Natural killer cell (primary cell): ENCODE data around the gene CALN1. TPM values are rescaled to one million over a fixed set of nuclear protein-coding genes. Genes with fewer than 3 reads are reported as not detected.

Experiments used
- ATAC-seq, 3 donors: fragments of 150-1000 bp in 2 of 3; fragments of 200-7000 bp in 1 of 3; cut with Tn5 transposase; 1 replicate in 1 of 3; 2 replicates in 2 of 3; pipeline ENCODE4 v1.10.0; 2021; ENCODE audit warnings: mild to moderate bottlenecking in 2 of 3, moderate library complexity in 2 of 3
- DNase-seq, 2 donors: peaks; one replicate each; pipeline versions ENCODE4 v3.0.0 to v3.0.0-alpha.2; 2013 to 2021; ENCODE audit warnings: mixed read lengths in 1 of 2
- H3K27ac ChIP-seq: one replicate; pipeline ENCODE4 v1.5.1; 2013; ENCODE audit warnings: mild to moderate bottlenecking, low read length
- H3K27me3 ChIP-seq: one replicate; pipeline ENCODE4 v1.6.1; 2013; ENCODE audit warnings: low read length; ENCODE audit not compliant: control insufficient read depth, insufficient read depth
- H3K36me3 ChIP-seq: one replicate; pipeline ENCODE4 v1.6.1; 2013; ENCODE audit warnings: low read length; ENCODE audit not compliant: control insufficient read depth, insufficient read depth
- H3K4me1 ChIP-seq: one replicate; pipeline ENCODE4 v1.6.1; 2013; ENCODE audit warnings: low read length; ENCODE audit not compliant: control insufficient read depth, insufficient read depth
- H3K4me3 ChIP-seq: one replicate; pipeline ENCODE4 v1.5.1; 2013; ENCODE audit warnings: low read length
- H3K9me3 ChIP-seq: one replicate; pipeline ENCODE4 v1.6.1; 2013; ENCODE audit warnings: low read length; ENCODE audit not compliant: control insufficient read depth, insufficient read depth
- H3K27ac Mint-ChIP-seq, 2 donors: one replicate each; pipeline ENCODE4 v1.8.0; 2022; ENCODE audit warnings: mild to moderate bottlenecking in 2 of 2, mixed read lengths in 2 of 2, moderate library complexity in 1 of 2
- H3K27me3 Mint-ChIP-seq, 2 donors: one replicate each; pipeline ENCODE4 v1.8.0; 2022; ENCODE audit warnings: low read depth in 2 of 2, mixed read lengths in 2 of 2
- H3K36me3 Mint-ChIP-seq: one replicate; pipeline ENCODE4 v1.8.0; 2022; ENCODE audit warnings: mixed read lengths
- H3K4me1 Mint-ChIP-seq, 2 donors: one replicate each; pipeline ENCODE4 v1.8.0; 2022; ENCODE audit warnings: mixed read lengths in 2 of 2
- H3K4me3 Mint-ChIP-seq: one replicate; pipeline ENCODE4 v1.8.0; 2022; ENCODE audit warnings: mild to moderate bottlenecking, moderate library complexity, mixed read lengths
- H3K9me3 Mint-ChIP-seq, 2 donors: one replicate each; pipeline ENCODE4 v1.8.0; 2022; ENCODE audit warnings: mixed read lengths in 2 of 2
- CTCF ChIP-seq: fragments of 200-600 bp; IDR thresholded peaks from one replicate; pipeline ENCODE4 v1.8.0; 2022; ENCODE audit warnings: antibody characterized with exemption
- WGBS: methylation state at CpG from one replicate; pipeline ENCODE4 v1.1.7; 2013; ENCODE audit warnings: missing lambda C conversion rate; ENCODE audit not compliant: insufficient coverage; 5-methylcytosine and 5-hydroxymethylcytosine counted together
- intact Hi-C: fragments of 100-400 bp; cut with micrococcal nuclease; formaldehyde crosslinking; loops from one replicate; pipeline ENCODE4 v1.14.2; 2022
- total RNA-seq, 4 donors: library from RNA; stranded (reverse); fragments of 120-200 nt in 1 of 4; gene quantifications; one replicate each; pipeline versions ENCODE4 v1.2.3 to v1.2.4, GENCODE V29; 2013 to 2022

The CALN1 gene
- total RNA-seq, 3 donors from 2014 or later (not counting 1 experiment from before 2014, with no cell fraction given), result 0.18 TPM; not detected in 2

GRCh38 chr7:72337390-72338167 is 74.6 kb downstream of the CALN1 start:
- Mint-ChIP-seq H3K36me3 (no peaks in the 10 kb centered on the region), H3K9me3 (no peaks in the 10 kb centered on the region), H3K4me1 (no peaks in the 10 kb centered on the region), H3K27me3 (peaks cover 37 to 49% of the 10 kb centered on the region in 2 donors), H3K27ac (no peak overlapping the region), H3K4me3 (no peak overlapping the region)
- no peak for DNase-seq
- intact Hi-C loops, result no loop called here
- Histone ChIP-seq H3K27me3 (no peaks in the 10 kb centered on the region), H3K9me3 (no peaks in the 10 kb centered on the region), H3K36me3 (no peaks in the 10 kb centered on the region), H3K27ac (no peak overlapping the region), H3K4me3 (no peak overlapping the region), H3K4me1 (no peaks in the 10 kb centered on the region)
- WGBS, result 11% methylated on average over 44 of the region's 44 CpGs
- no peak for ATAC-seq
- TF ChIP-seq CTCF, result no peak

- ATAC-seq, result no peak
- peaks cover 37 to 49% of the 10 kb centered on the region in 2 donors for H3K27me3 Mint-ChIP-seq
- no peaks in the 10 kb centered on the region for H3K4me1 Mint-ChIP-seq
- intact Hi-C loops, result no loop called here
- no peaks in the 10 kb centered on the region for H3K9me3 ChIP-seq
- no peak for TF ChIP-seq CTCF
- H3K4me3 Mint-ChIP-seq, result no peak overlapping the region
- 3% methylated on average over 89 of the region's 89 CpGs for WGBS
- DNase-seq, result no peak
- H3K9me3 Mint-ChIP-seq, result no peaks in the 10 kb centered on the region
- H3K36me3 ChIP-seq, result no peaks in the 10 kb centered on the region
- H3K4me3 ChIP-seq, result no peak overlapping the region
- no peaks in the 10 kb centered on the region for H3K27me3 ChIP-seq
- no peak overlapping the region for H3K27ac ChIP-seq
- no peaks in the 10 kb centered on the region for H3K36me3 Mint-ChIP-seq
- H3K4me1 ChIP-seq, result no peaks in the 10 kb centered on the region
- no peak overlapping the region for H3K27ac Mint-ChIP-seq
Measured at GRCh38 chr7:72336632-72337389, 75.3 kb downstream of the CALN1 start.

GRCh38 chr7:72336382-72336631 is 75.8 kb downstream of the CALN1 start:
- TF ChIP-seq CTCF, result no peak
- H3K36me3 Mint-ChIP-seq, result no peaks in the 10 kb centered on the region
- H3K36me3 ChIP-seq, result no peaks in the 10 kb centered on the region
- H3K9me3 ChIP-seq, result no peaks in the 10 kb centered on the region
- no peaks in the 10 kb centered on the region for H3K27me3 ChIP-seq
- under 1% methylated on average over 21 of the region's 21 CpGs for WGBS
- DNase-seq, result no peak
- no peaks in the 10 kb centered on the region for H3K4me1 Mint-ChIP-seq
- H3K4me1 ChIP-seq, result no peaks in the 10 kb centered on the region
- H3K27me3 Mint-ChIP-seq, result peaks cover 37 to 49% of the 10 kb centered on the region in 2 donors
- no peak for ATAC-seq
- H3K9me3 Mint-ChIP-seq, result no peaks in the 10 kb centered on the region
- no peak overlapping the region for H3K4me3 Mint-ChIP-seq
- intact Hi-C loops, result no loop called here
- H3K27ac Mint-ChIP-seq, result no peak overlapping the region
- no peak overlapping the region for H3K27ac ChIP-seq
- H3K4me3 ChIP-seq, result no peak overlapping the region
